GM19452 (cell line): Measurements from ENCODE around the gene DAB1.

Experiments used
- ATAC-seq: cut with Tn5 transposase; IDR thresholded peaks from one replicate; pipeline ENCODE4 v1.9.1; 2021; ENCODE audit not compliant: unreplicated experiment

Gene DAB1

GRCh38 chr1:57423656-57424211 is at the start of gene DAB1:
DAB1 (minus strand) TSS chr1:57424060; CDS start chr1:57291030, 133,030 bp downstream.
- no peak for ATAC-seq

DNA sequence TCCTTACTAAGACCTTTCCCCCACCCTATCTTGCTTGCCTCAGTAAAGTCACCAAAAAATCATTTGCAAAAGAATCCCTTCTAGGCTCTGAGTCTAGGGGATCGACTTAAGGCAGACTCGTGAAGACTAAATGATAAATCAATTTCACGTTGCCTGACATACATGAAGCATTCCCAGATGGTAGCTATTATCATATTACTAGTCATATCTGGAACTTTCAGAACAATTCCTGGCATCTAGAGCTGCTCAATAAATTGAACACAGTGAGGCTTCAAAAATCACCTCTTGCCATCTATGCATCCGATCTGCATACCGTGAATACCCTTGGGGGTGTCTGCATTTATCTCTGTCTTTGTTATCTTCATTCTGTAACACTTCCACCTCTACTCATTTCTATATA is 49.6 kb upstream of the DAB1 start:
- ATAC-seq, result no peak

DNA sequence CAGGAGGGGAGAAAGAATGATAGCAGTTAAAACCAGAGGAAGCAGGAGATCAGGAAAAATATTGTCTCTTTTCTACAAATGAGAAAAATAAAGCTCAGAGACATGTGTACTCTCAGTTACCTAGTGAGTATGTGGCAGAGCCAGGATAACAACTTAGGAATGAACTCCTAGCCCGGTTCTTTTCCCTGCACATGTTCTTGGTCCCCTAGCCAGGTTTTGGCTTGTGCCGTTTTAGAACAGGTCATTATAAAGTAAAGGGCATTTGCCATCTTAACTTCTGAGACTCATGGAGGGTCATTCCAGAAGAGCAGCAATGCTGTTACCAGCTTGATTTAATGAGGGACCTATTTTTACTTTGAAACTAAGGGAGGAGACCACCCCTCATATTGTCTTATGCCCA is 48.1 kb upstream of the DAB1 start:
- no peak for ATAC-seq

- ATAC-seq, result no peak
These were observed 46.2 kb upstream of the DAB1 start for GRCh38 chr1:57470036-57470435.

DNA sequence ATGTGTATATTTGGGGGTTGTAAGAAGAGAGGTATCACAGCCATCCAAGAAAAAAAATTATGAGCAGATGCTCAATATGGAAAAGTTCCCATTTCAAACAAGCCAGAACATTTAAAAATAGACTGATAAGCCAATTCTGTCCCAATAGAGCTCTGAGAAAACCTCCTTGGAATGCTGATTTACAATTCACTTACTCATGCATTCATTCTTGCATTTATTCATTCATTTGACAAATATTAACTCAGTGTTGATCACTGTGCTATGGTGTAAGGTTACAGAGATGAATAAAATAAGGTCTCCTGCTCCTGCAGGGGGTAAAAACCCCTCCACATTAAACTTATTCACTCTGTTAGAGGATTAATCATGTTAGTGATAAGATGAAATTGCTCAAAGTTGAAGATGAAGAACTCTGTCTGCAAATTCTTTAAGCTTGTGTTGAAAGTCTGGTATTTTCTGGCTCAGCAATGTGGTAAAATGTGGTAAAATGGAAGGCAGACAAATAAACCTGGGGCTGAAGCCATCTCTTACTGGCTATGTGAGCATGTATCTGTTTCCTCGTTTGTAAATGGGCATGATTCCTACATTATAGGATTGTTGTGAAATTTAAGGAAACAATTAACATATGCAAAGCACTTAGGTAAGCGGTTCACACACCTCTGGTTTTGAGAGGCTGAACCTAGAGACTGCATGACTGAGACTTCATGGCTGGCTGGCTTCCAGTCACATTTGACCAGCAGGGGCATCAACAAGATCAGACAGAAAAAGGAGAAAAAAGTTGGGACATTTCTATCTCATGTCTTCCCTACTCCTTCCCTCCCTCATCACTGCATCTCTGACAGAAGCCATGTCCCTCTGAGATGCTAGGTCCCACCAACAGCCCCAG is 45.0 kb upstream of the DAB1 start:
- no peak for ATAC-seq

DNA sequence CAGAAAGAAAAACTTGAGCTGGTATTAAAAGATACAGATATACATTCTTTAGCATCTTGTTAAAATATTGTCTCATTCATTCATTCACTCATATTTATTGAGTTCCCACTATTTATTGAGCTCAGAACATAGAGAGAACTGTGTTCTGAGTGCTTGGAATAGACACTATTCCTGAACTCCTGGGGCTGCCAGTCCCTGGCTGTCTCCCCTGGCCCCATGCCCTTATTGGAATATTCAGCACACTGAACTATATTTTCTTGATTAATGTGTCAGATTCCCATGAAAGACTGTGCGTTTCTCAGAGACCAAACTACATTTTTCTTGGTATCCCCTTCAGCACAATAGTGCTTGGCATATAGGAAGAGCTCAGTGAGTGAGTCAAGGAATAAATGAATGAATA is 44.0 kb upstream of the DAB1 start:
- no peak for ATAC-seq

DNA sequence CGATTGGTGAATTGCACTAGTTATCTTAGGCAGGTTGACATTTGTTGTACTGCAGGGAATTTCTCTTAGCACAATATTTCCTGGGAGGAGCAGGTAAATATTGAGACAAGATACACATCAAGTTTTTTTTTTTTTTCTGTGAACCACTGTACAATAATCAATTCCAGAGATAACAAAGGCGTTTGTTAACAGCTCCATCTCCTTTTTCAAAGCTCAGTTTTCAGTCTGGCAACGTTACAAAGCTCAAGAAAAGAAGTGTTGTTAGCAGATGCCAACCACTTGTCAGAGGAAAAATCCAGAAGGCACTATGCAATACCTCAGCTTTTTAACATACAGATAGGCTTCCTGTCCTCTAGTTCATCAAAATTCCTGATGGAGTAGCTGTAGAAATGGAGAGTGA is 40.9 kb upstream of the DAB1 start:
- no peak for ATAC-seq

- no peak for ATAC-seq
These were observed 39.5 kb upstream of the DAB1 start for GRCh38 chr1:57463343-57463742.

GRCh38 chr1:57461405-57461804 is 37.5 kb upstream of the DAB1 start:
- ATAC-seq, result no peak

DNA sequence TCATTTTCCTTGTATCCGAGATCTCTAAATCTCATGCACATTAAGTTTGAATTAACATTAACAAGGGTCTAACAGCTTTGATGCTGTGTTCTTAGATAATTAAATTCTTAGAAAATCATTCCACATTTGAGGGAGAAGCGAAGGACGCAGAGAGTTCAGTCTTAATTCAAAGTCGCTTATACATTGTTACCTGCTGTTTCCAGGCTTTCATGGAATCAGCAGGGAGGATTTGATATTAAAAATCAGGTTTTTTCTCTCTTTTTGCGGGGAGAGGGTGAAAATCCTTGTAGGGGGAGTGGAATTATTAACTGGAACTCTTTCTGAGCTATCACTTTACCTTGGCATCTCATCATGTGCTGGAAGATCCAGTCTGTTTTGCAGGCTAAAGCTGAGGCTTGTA is 27.7 kb upstream of the DAB1 start:
- no peak for ATAC-seq

- no peak for ATAC-seq
These were observed 27.1 kb upstream of the DAB1 start for GRCh38 chr1:57450981-57451380.

- no peak for ATAC-seq
These were observed 23.7 kb upstream of the DAB1 start for GRCh38 chr1:57447551-57447950.

DNA sequence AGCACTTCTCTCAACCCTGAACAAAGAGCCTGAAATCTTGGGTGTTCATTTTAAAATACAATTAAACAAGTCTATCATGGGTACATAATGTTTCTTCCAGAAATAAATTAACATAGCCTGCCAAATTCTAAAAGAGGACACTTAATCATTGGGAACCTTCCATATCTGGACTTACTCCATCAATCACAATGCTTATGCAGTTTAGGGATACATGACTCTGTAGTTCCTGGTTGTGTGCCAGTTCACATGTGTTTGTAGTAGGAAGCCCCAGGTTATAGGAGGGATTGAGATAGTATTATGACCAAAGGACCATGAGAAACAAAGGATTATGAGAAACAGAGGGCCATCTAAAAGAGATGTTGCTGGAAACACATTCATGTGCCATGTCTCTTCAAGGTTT is 19.1 kb upstream of the DAB1 start:
- no peak for ATAC-seq

DNA sequence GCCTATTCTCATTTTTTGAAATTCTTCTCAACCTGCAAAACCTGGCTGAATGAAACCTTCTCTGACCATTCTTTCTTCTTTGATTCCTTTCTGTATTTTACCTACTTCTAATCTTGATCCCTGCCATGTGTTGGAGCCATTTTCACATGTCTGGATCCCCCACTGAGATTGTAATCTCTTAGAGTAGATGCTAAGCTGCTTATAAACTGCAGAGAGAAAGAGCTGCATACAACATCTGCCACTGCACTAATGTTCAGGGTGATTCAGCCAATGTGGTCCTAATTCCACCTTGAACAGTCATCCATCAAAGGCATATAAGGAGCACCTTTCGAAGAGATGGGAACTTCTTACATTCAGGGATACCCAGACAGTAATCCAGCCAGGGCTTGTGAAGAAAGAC is 16.2 kb upstream of the DAB1 start:
- ATAC-seq, result no peak

DNA sequence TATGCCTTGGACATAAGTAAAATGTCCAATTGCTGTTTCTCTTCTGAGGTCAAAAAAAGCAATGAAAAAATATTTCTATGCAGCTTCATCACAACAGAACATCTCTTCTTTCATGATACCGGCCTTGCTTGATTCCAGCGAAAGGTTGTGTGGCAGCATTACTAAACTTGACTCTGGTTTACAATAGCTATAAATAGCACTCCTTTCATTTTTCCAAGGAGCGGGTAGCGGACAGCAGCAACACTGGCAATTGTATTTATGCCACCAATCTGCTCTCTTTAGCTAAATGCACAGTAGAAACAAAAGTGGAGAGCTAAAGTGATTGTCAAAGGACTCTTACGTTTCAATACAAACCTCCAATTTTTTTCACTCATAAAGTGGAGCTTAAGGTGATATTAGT is 7.5 kb upstream of the DAB1 start:
- ATAC-seq, result no peak

DNA sequence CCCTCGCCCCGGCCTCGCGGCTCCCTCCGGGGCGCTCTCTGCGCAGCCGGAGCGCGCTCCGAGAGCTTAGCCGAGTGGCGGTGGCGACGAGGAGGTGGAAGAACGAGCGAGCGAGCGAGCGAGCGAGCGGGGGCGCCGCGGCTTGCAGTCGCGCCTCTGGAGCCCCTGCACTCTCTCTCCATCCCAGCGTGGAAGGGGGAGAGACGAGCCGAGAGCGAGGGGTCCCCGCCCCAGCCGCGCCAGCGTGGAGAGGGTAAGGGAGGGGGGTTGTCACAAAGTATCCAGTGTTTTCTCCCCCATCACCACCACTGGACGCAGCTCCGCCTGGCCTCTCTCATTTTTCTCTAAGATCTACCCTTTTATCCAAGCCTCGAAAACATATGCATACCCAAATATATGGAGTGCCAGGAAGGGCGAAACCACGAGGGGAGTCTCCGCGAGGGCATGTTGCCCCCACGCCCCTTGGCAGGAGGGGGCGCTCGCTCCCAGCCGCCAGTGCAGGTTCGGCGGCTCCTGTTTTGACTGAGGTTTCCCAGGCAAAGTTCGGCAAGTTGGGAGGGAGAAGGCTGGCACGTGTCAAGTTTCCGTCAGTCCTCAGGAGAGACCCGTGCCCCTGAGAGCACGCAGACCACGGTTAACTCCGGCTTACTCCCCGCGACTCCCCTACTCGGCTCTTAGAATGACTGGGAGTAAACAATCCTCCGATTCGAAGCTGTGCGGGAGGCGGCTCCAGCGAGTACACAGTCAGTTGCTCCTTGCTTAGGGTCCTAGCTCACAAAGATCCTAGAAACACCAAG is 569 bp upstream of the DAB1 start:
- ATAC-seq, result no peak

GRCh38 chr1:57423135-57423655 is 665 bp downstream of the DAB1 start:
- ATAC-seq, result no peak

GRCh38 chr1:57422271-57423134 is 1.4 kb downstream of the DAB1 start:
- ATAC-seq, result no peak

GRCh38 chr1:57421806-57422205 is 2.1 kb downstream of the DAB1 start:
- no peak for ATAC-seq

GRCh38 chr1:57420981-57421785 is 2.7 kb downstream of the DAB1 start:
- no peak for ATAC-seq
